ENCODE data around the gene NLN. TPM values are rescaled to one million over a fixed set of nuclear protein-coding genes. Genes with fewer than 3 reads are reported as not detected.

Gene NLN
- total RNA-seq, 1 donor from 2014 or later = 47.2 TPM

GRCh38 chr5:65830856-65831255 is 108.9 kb downstream of the NLN start:
- H3K36me3 Mint-ChIP-seq = no peaks in the 10 kb centered on the region
- no peak for DNase-seq (ENCODE audit: extremely low spot score, unreplicated experiment)

DNA sequence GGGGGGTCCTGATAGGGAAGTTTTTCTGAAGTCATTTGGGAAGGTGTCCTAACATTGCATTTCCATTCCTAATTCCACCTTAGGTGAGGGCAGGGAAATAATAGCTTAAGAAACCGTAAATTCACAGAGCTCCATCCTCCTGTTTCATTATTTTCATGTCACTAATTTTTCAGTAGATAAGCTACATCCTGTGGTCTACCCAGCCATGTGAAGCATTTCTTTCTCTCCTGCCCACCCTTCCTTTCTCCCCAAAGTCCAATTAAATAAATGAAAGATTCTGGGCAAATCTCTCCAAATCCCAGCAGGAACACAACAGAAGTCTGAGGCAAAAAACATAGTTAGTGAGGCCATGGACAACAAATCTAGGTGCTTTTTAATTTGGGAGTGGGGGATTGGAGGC is 109.3 kb downstream of the NLN start:
- peaks cover 24% of the 10 kb centered on the region for H3K4me1 Mint-ChIP-seq (ENCODE audit: unreplicated experiment)
- H3K9me3 Mint-ChIP-seq = no peaks in the 10 kb centered on the region
- no peak for DNase-seq (ENCODE audit: extremely low spot score, unreplicated experiment)
- H3K36me3 Mint-ChIP-seq = no peaks in the 10 kb centered on the region
- TF ChIP-seq CTCF (conservative IDR thresholded peaks at IDR 0.05) = no peak
- no peaks in the 10 kb centered on the region for H3K27me3 Mint-ChIP-seq
- H3K27ac Mint-ChIP-seq = no peak overlapping the region
- no peak overlapping the region for H3K4me3 Mint-ChIP-seq

More at GRCh38 chr5:65830856-65831255, 108.9 kb downstream of the NLN start:
- no peak overlapping the region for H3K4me3 Mint-ChIP-seq
- no peak for TF ChIP-seq CTCF (conservative IDR thresholded peaks at IDR 0.05)
- H3K27me3 Mint-ChIP-seq = no peaks in the 10 kb centered on the region
- H3K27ac Mint-ChIP-seq = no peak overlapping the region
- H3K4me1 Mint-ChIP-seq (ENCODE audit: unreplicated experiment) = peaks cover 24% of the 10 kb centered on the region
- H3K9me3 Mint-ChIP-seq = no peaks in the 10 kb centered on the region

DNA sequence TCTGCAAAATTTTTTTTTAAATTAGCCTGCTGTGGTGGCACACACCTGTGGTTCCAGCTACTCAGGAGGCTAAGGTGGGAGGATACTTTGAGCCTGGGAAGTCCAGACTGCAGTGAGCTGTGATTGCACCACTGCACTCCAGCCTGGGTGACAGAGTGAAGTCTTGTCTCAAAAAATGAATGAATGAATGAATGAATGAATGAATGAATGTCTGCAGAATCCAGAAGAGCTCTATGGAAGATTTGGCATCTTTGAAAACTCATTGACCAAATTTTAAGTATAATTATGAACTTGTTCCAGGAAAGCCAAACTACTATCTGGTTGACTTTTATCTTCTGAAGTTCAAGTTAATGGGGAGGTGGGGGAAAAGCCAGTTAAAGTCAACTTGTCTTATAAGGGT is 110.1 kb downstream of the NLN start:
- H3K36me3 Mint-ChIP-seq = no peaks in the 10 kb centered on the region
- H3K27me3 Mint-ChIP-seq = no peaks in the 10 kb centered on the region
- no peak for TF ChIP-seq CTCF (conservative IDR thresholded peaks at IDR 0.05)
- no peak overlapping the region for H3K4me3 Mint-ChIP-seq
- no peak for DNase-seq (ENCODE audit: extremely low spot score, unreplicated experiment)
- no peaks in the 10 kb centered on the region for H3K9me3 Mint-ChIP-seq
- peaks cover 23% of the 10 kb centered on the region for H3K4me1 Mint-ChIP-seq (ENCODE audit: unreplicated experiment)
- H3K27ac Mint-ChIP-seq = no peak overlapping the region

DNA sequence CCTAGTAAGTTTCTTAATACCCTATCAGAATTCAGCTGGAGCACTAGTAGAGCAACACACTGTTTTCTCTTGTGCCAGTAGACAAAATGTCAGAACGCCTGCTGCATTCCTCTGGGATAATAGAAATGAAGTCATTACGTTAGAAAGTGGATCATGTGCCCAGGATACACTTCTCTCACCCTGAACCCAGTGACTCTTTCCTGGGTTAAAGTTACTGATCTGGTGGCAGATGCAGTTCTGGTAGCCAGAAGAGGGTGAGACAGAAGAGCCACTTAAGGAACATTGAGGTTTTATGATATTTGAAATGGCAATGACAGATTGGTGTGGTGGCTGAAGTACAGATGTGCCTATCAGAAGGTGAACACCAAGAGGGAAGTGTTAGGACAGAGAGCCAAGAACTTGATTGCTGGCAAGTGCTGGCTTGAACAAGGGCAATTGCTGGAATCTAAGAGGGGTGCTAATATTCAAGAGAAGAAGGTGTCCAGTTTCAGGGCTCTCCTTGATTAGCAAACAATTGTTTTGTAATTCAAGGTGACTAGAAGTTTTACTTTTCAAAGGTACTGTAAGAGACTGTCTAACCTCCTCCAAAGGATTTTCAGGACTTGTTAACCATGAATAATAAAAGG is 110.7 kb downstream of the NLN start:
- Mint-ChIP-seq H3K27ac (no peak overlapping the region), H3K4me3 (no peak overlapping the region), H3K27me3 (no peaks in the 10 kb centered on the region)

DNA sequence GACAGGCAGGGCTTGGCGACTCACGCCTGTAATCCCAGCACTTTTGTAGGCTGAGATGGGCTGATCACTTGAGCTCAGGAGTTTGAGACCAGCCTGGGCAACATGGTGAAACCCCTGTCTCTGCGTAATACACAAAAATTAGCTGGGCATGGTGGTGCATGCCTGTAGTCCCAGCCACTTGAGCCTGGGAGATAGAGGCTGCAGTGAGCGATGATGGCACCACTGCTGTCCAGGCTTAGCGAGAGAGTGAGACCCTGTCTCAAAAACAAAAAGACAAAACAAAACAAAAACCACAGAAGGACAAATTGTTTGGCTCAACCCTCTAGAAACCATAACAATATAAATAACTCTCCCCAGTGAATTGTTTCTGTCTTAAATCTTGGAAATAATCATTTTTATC is 111.8 kb downstream of the NLN start:
- Mint-ChIP-seq H3K27ac (no peak overlapping the region), H3K9me3 (no peaks in the 10 kb centered on the region), H3K36me3 (no peaks in the 10 kb centered on the region), H3K4me3 (no peak overlapping the region), H3K4me1 (ENCODE audit: unreplicated experiment) (peaks cover 13% of the 10 kb centered on the region), H3K27me3 (no peaks in the 10 kb centered on the region)
- no peak for DNase-seq (ENCODE audit: extremely low spot score, unreplicated experiment)
- TF ChIP-seq CTCF (conservative IDR thresholded peaks at IDR 0.05) = no peak

More for the DNA sequence above, 110.7 kb downstream of the NLN start:
- Mint-ChIP-seq H3K9me3 (no peaks in the 10 kb centered on the region), H3K4me1 (ENCODE audit: unreplicated experiment) (peaks cover 19% of the 10 kb centered on the region), H3K36me3 (no peaks in the 10 kb centered on the region)
- DNase-seq (ENCODE audit: extremely low spot score, unreplicated experiment) = no peak
- TF ChIP-seq CTCF (conservative IDR thresholded peaks at IDR 0.05) = no peak

DNA sequence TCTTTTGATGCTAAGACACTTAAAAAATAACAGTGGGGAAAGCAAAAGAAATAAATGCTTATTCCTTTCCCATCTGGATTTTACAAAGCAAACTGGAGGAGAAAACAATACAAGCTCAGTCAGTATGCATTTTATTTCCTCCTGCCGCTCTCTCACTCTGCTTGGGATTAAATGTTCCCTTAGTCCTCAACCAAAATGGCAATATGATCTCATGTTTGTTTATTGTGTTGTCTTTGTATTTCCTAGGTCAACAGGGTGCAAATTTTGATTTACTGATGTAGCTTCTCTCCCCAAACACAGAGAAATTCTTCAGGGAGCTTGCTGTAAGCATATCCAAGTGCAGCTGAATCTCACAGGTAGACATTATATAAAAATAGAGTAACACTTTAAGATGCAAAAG is 112.3 kb downstream of the NLN start:
- no peak for DNase-seq (ENCODE audit: extremely low spot score, unreplicated experiment)
- H3K4me1 Mint-ChIP-seq (ENCODE audit: unreplicated experiment) = peaks cover 13% of the 10 kb centered on the region

More for the DNA sequence above, 112.3 kb downstream of the NLN start:
- Mint-ChIP-seq H3K36me3 (peaks cover 2% of the 10 kb centered on the region), H3K9me3 (no peaks in the 10 kb centered on the region), H3K27ac (no peak overlapping the region), H3K4me3 (no peak overlapping the region), H3K27me3 (no peaks in the 10 kb centered on the region)
- TF ChIP-seq CTCF (conservative IDR thresholded peaks at IDR 0.05) = no peak

All from type B pancreatic cell (in vitro differentiated cells).